GM12878 (cell line): ENCODE data around the gene KRTAP5-4.

ENCODE experiments used
- CREM ChIP-seq: IDR thresholded peaks from 2 replicates; pipeline ENCODE4 v1.6.1; 2014; ENCODE audit warnings: antibody characterized with exemption, low read depth
- DPF2 ChIP-seq: fragments of 450-650 bp; IDR thresholded peaks from 2 replicates; pipeline ENCODE4 v1.6.1; 2017; ENCODE audit warnings: mild to moderate bottlenecking
- EZH2 ChIP-seq: IDR thresholded peaks from 2 replicates; pipeline ENCODE4 v1.6.1; 2012; ENCODE audit warnings: low read depth, mild to moderate bottlenecking, control low read depth, inconsistent platforms, low read length, borderline replicate concordance; ENCODE audit not compliant: control insufficient read depth
- KDM1A ChIP-seq: fragments of 200-600 bp; sonication (generic); IDR thresholded peaks from 2 replicates; pipeline ENCODE4 v1.6.1; 2016; ENCODE audit warnings: borderline replicate concordance
- NFXL1 ChIP-seq: fragments of 450-650 bp; IDR thresholded peaks from 2 replicates; pipeline ENCODE4 v1.6.1; 2017; ENCODE audit warnings: antibody characterized with exemption, mild to moderate bottlenecking, borderline replicate concordance
- NFYB ChIP-seq: IDR thresholded peaks from 2 replicates; pipeline ENCODE4 v1.6.1; 2011; ENCODE audit warnings: low read depth, mild to moderate bottlenecking, low read length, improper control_type of control experiment, moderate library complexity; ENCODE audit not compliant: insufficient read depth
- NRF1 ChIP-seq: conservative IDR thresholded peaks from 2 replicates; pipeline ENCODE4 v1.6.1; 2011; ENCODE audit warnings: mild to moderate bottlenecking, low read depth, low read length, improper control_type of control experiment
- POLR2A ChIP-seq: IDR thresholded peaks from 2 replicates; pipeline ENCODE4 v1.6.1; 2011; ENCODE audit warnings: low read depth, mild to moderate bottlenecking, low read length
- RAD51 ChIP-seq: fragments of 450-650 bp; IDR thresholded peaks from 2 replicates; pipeline ENCODE4 v1.6.1; 2016; ENCODE audit warnings: moderate library complexity, mild to moderate bottlenecking, inconsistent platforms
- TF ChIP-seq, protein P1 (sequence below), 3 experiments: IDR thresholded peaks in 2 of 3; conservative IDR thresholded peaks in 1 of 3; 2 replicates each; pipeline ENCODE4 v1.5.1; 2011; ENCODE audit warnings: low read depth in 3 of 3, low read length in 3 of 3, mild to moderate bottlenecking in 3 of 3, control low read depth in 2 of 3, moderate library complexity in 2 of 3, inconsistent platforms in 1 of 3, mixed read lengths in 1 of 3; ENCODE audit not compliant: control insufficient read depth in 2 of 3, insufficient read depth in 1 of 3; ENCODE audit errors: extremely low read depth in 1 of 3
- TF ChIP-seq, protein P2 (sequence below): IDR thresholded peaks from 2 replicates; pipeline ENCODE4 v1.6.1; 2012; ENCODE audit warnings: low read depth, low read length, improper control_type of control experiment

DNA sequence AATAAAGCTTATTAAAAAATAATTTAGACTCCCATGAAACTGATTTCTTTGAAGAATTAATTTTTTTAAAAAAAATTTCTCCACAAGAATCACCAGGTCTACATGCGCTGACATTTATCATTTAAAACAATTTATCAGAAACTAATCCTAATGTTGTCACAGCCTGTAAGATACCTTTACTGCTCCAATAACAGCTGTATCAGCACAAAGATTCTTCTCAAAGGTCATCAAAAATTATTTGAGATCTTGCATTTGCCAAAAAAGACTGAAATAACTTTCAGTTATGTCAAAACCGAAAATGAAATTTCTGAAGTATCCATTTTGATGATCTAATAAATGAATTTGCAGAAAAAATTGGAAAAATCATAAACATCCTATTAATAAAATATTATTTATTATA, 15.7 kb upstream of the KRTAP5-4 start:
- no peak for TF ChIP-seq RAD51
- no peak for TF ChIP-seq EZH2
- no peak for TF ChIP-seq NFYB
- no peak for TF ChIP-seq NRF1
- TF ChIP-seq KDM1A, result no peak
- TF ChIP-seq, protein P1, sequence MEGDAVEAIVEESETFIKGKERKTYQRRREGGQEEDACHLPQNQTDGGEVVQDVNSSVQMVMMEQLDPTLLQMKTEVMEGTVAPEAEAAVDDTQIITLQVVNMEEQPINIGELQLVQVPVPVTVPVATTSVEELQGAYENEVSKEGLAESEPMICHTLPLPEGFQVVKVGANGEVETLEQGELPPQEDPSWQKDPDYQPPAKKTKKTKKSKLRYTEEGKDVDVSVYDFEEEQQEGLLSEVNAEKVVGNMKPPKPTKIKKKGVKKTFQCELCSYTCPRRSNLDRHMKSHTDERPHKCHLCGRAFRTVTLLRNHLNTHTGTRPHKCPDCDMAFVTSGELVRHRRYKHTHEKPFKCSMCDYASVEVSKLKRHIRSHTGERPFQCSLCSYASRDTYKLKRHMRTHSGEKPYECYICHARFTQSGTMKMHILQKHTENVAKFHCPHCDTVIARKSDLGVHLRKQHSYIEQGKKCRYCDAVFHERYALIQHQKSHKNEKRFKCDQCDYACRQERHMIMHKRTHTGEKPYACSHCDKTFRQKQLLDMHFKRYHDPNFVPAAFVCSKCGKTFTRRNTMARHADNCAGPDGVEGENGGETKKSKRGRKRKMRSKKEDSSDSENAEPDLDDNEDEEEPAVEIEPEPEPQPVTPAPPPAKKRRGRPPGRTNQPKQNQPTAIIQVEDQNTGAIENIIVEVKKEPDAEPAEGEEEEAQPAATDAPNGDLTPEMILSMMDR (IDR thresholded peaks at IDR 0.05 in 2 of 3, conservative IDR thresholded peaks at IDR 0.05 in 1 of 3; ENCODE audit: control insufficient read depth in 2 of 3, extremely low read depth in 1 of 3, insufficient read depth in 1 of 3, low read depth in 3 of 3, low read length in 3 of 3), result no peak
- TF ChIP-seq, protein P2, sequence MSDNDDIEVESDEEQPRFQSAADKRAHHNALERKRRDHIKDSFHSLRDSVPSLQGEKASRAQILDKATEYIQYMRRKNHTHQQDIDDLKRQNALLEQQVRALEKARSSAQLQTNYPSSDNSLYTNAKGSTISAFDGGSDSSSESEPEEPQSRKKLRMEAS, result no peak
- TF ChIP-seq NFXL1, result no peak
- TF ChIP-seq CREM, result no peak
- no peak for TF ChIP-seq POLR2A
- TF ChIP-seq DPF2, result no peak
